Measurements from ENCODE around the gene GNAT1. TPM values are rescaled to one million over a fixed set of nuclear protein-coding genes. Genes with fewer than 3 reads are reported as not detected.

GNAT1 gene
- total RNA-seq, 2 donors from 2014 or later: not detected

GRCh38 chr3:50236484-50237132 is 45.2 kb downstream of the GNAT1 start:
- Histone ChIP-seq H3K27me3 (no peaks in the 10 kb centered on the region), H3K9me3 (no peaks in the 10 kb centered on the region), H3K36me3 (peaks cover 13% of the 10 kb centered on the region), H3K27ac (peak overlapping the region; percentile 94 to 95), H3K4me1 (peaks cover 0 to 58% of the 10 kb centered on the region in 2 donors), H3K4me3 (peak overlapping the region; percentile 82 to 92)
- DNase-seq (ENCODE audit: low spot score): no peak
- no peak for TF ChIP-seq CTCF (IDR thresholded peaks at IDR 0.05)

GRCh38 chr3:50237133-50237651 is 45.8 kb downstream of the GNAT1 start:
- H3K27me3 ChIP-seq: no peaks in the 10 kb centered on the region
- no peak for DNase-seq (ENCODE audit: low spot score)
- H3K9me3 ChIP-seq: no peaks in the 10 kb centered on the region
- no peak for TF ChIP-seq CTCF (IDR thresholded peaks at IDR 0.05)
- peaks cover 13% of the 10 kb centered on the region for H3K36me3 ChIP-seq
- H3K4me3 ChIP-seq: peak overlapping the region; percentile 82 to 92
- peaks cover 0 to 64% of the 10 kb centered on the region in 2 donors for H3K4me1 ChIP-seq
- peak overlapping the region; percentile 94 to 95 for H3K27ac ChIP-seq

GRCh38 chr3:50237754-50238548 is 46.5 kb downstream of the GNAT1 start:
- Histone ChIP-seq H3K4me1 (peaks cover 0 to 72% of the 10 kb centered on the region in 2 donors), H3K9me3 (no peaks in the 10 kb centered on the region)
- DNase-seq (ENCODE audit: low spot score): peak; percentile 92

GRCh38 chr3:50238549-50239026 is 47.2 kb downstream of the GNAT1 start:
- Histone ChIP-seq H3K4me1 (peaks cover 0 to 78% of the 10 kb centered on the region in 2 donors), H3K9me3 (no peaks in the 10 kb centered on the region), H3K27me3 (no peaks in the 10 kb centered on the region), H3K4me3 (peak overlapping the region; percentile 82 to 92), H3K27ac (peak overlapping the region; percentile 94 to 95), H3K36me3 (peaks cover 13% of the 10 kb centered on the region)
- DNase-seq (ENCODE audit: low spot score): peak; percentile 88
- no peak for TF ChIP-seq CTCF (IDR thresholded peaks at IDR 0.05)

More at GRCh38 chr3:50237754-50238548, 46.5 kb downstream of the GNAT1 start:
- H3K27ac ChIP-seq: peak overlapping the region; percentile 94 to 95
- H3K36me3 ChIP-seq: peaks cover 13% of the 10 kb centered on the region
- TF ChIP-seq CTCF (IDR thresholded peaks at IDR 0.05): no peak
- H3K27me3 ChIP-seq: no peaks in the 10 kb centered on the region
- peak overlapping the region; percentile 82 to 92 for H3K4me3 ChIP-seq

GRCh38 chr3:50239649-50240048 is 48.2 kb downstream of the GNAT1 start:
- H3K36me3 ChIP-seq: peaks cover 13% of the 10 kb centered on the region
- no peak overlapping the region for H3K4me3 ChIP-seq
- no peak for DNase-seq (ENCODE audit: low spot score)
- TF ChIP-seq CTCF (IDR thresholded peaks at IDR 0.05): no peak
- no peaks in the 10 kb centered on the region for H3K27me3 ChIP-seq
- H3K9me3 ChIP-seq: no peaks in the 10 kb centered on the region
- H3K4me1 ChIP-seq: peaks cover 0 to 85% of the 10 kb centered on the region in 2 donors
- peak overlapping the region; percentile 94 to 95 for H3K27ac ChIP-seq
